Smooth muscle cell (in vitro differentiated cells): ENCODE data around the gene VRK3. TPM values are rescaled to one million over a fixed set of nuclear protein-coding genes. Genes with fewer than 3 reads are reported as not detected.
"Not testable (repeated sequence)": the region's sequence is repeated elsewhere in the genome, so short reads cannot be mapped to it uniquely, and the experiment has no call there.

Experiments used
- DNase-seq: peaks from one replicate; lab custom pipeline; 2025; ENCODE audit not compliant: unreplicated experiment; lab: John Stamatoyannopoulos, UW
- H2AFZ ChIP-seq: fragments of 200-600 bp; sonication (generic); 2 replicates; pipeline ENCODE4 v1.6.0; 2016; ENCODE audit warnings: antibody characterized with exemption, low read depth, mild to moderate bottlenecking
- H3F3A ChIP-seq: fragments of 200-600 bp; sonication (generic); 2 replicates; pipeline ENCODE4 v1.6.0; 2017; ENCODE audit warnings: antibody characterized with exemption, low read depth
- H3K27ac ChIP-seq: fragments of 200-600 bp; sonication (generic); 2 replicates; pipeline ENCODE4 v1.5.1; 2016; ENCODE audit warnings: low read depth, mild to moderate bottlenecking
- H3K27me3 ChIP-seq: fragments of 200-600 bp; sonication (generic); 2 replicates; pipeline ENCODE4 v1.6.1; 2016; ENCODE audit warnings: low read depth, mild to moderate bottlenecking
- H3K36me3 ChIP-seq: fragments of 200-600 bp; sonication (generic); 2 replicates; pipeline ENCODE4 v1.5.1; 2016; ENCODE audit warnings: low read depth
- H3K4me1 ChIP-seq: fragments of 200-600 bp; sonication (generic); 2 replicates; pipeline ENCODE4 v1.5.1; 2016; ENCODE audit warnings: low read depth
- H3K4me2 ChIP-seq: fragments of 200-600 bp; sonication (generic); 2 replicates; pipeline ENCODE4 v1.6.0; 2016; ENCODE audit warnings: mild to moderate bottlenecking
- H3K4me3 ChIP-seq: fragments of 200-600 bp; sonication (generic); 2 replicates; pipeline ENCODE4 v1.5.1; 2016; ENCODE audit warnings: mild to moderate bottlenecking
- H3K79me2 ChIP-seq: fragments of 200-600 bp; sonication (generic); 2 replicates; pipeline ENCODE4 v1.6.0; 2016; ENCODE audit warnings: low read depth, mild to moderate bottlenecking
- H3K9ac ChIP-seq: fragments of 200-600 bp; sonication (generic); 2 replicates; pipeline ENCODE4 v1.6.0; 2016; ENCODE audit warnings: low read depth
- H3K9me3 ChIP-seq: fragments of 200-600 bp; sonication (generic); replicated peaks from 2 replicates; pipeline ENCODE4 v1.5.1; 2016; ENCODE audit warnings: low read depth
- H4K20me1 ChIP-seq: fragments of 200-600 bp; sonication (generic); 2 replicates; pipeline ENCODE4 v1.6.0; 2016; ENCODE audit warnings: low read depth
- WGBS: methylation state at CpG from one replicate; pipeline ENCODE4 v1.1.7; 2016; ENCODE audit warnings: low lambda C conversion rate; 5-methylcytosine and 5-hydroxymethylcytosine counted together
- polyA plus RNA-seq: library from polyadenylated mRNA; unstranded; fragments of >200 nt; fragmentation: Nextera tagmentation; extraction: Ambion mirVana; gene quantifications from 2 replicates; pipeline ENCODE4 v1.2.1, GENCODE V29; 2016
- total RNA-seq: library from RNA; depleted of rRNA; stranded (reverse); fragments of >200 nt; gene quantifications from 2 replicates; pipeline ENCODE4 v1.2.3, GENCODE V29; 2014
- TF ChIP-seq, protein P1 (sequence below): fragments of 200-600 bp; sonication (generic); IDR thresholded peaks from 2 replicates; pipeline ENCODE4 v1.5.1; 2017; ENCODE audit warnings: borderline replicate concordance, mild to moderate bottlenecking, antibody characterized with exemption; ENCODE audit not compliant: insufficient read depth, poor library complexity, severe bottlenecking

Gene VRK3
- total and polyA plus RNA-seq, 2 experiments from 2014 or later: 24.6 to 41.4 TPM

DNA sequence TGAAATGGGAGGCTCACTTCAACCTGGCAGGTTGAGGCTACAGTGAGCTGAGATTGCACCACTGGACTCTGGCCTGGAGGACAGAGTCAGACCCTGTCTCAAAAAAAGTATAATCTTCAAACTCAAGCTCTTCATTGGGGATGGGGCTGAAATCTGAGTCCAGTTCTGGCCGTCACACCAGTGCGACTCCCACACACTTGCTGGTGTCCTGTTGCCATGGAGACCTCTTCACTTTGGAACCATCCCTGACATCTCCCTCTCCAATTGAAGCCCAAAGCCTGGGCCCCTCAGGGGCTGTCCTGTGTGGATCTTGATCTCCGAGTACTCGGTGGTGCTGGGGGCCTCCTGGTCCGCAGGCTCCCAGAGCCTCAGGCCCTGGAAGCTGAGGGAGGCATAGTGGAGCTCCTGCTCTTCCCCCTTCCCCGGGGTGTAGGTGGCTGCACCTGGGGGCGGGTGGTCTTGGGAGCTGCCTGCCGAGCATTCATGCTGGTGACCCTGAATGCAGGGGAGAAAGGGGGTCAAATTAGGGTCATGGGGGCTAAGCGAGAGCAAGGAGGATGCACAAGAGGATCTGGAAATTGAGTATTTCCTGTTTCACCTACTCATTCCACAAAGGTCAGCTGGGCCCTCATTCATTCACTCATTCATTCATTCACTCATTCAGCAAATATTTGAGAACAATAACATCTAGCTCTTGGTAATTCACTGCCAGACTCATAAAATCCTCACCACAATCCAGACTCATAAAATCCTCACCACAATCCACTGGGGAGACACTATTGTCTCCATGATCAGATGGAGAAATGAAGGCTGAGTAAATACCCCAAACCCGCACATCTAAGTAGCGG lies 75.2 kb downstream of the VRK3 start:
- Histone ChIP-seq H3K79me2 (no peaks in the 10 kb centered on the region), H3K4me2 (no peak overlapping the region), H2AFZ (no peak overlapping the region), H4K20me1 (no peaks in the 10 kb centered on the region), H3K4me3 (no peak overlapping the region), H3F3A (no peaks in the 10 kb centered on the region), H3K27me3 (no peaks in the 10 kb centered on the region), H3K4me1 (no peaks in the 10 kb centered on the region), H3K27ac (no peak overlapping the region), H3K9me3 (no peaks in the 10 kb centered on the region), H3K9ac (no peak overlapping the region), H3K36me3 (no peaks in the 10 kb centered on the region)
- 84% methylated on average over 11 of the region's 11 CpGs for WGBS
- DNase-seq: no peak
- TF ChIP-seq, protein P1, sequence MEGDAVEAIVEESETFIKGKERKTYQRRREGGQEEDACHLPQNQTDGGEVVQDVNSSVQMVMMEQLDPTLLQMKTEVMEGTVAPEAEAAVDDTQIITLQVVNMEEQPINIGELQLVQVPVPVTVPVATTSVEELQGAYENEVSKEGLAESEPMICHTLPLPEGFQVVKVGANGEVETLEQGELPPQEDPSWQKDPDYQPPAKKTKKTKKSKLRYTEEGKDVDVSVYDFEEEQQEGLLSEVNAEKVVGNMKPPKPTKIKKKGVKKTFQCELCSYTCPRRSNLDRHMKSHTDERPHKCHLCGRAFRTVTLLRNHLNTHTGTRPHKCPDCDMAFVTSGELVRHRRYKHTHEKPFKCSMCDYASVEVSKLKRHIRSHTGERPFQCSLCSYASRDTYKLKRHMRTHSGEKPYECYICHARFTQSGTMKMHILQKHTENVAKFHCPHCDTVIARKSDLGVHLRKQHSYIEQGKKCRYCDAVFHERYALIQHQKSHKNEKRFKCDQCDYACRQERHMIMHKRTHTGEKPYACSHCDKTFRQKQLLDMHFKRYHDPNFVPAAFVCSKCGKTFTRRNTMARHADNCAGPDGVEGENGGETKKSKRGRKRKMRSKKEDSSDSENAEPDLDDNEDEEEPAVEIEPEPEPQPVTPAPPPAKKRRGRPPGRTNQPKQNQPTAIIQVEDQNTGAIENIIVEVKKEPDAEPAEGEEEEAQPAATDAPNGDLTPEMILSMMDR: no peak

DNA sequence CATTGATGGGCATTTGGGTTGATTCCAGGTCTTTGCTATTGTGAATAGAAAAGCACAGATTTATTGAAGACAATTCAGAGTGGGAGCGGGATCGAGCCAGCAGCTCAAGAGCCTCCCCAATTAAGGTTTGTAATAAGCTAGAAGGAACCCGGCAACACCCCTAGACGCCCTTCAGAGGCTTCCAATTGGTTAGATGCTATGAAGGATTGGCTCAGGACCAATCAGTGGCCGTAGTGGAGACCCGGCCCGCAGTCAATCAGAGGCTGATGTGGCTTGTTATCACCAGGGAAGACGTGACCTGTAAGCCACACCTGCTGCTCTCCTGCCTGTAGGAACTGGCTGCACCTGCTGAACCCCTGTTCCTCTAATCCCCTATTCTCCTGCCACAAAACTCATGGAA lies 78.8 kb downstream of the VRK3 start:
- 89% methylated on average over 8 of the region's 8 CpGs for WGBS
- H3K27me3 ChIP-seq: no peaks in the 10 kb centered on the region
- no peaks in the 10 kb centered on the region for H3K4me1 ChIP-seq

GRCh38 chr19:49944567-49944966 lies 80.6 kb downstream of the VRK3 start:
- H3K9ac ChIP-seq, H3K79me2 ChIP-seq, H3K4me1 ChIP-seq, H3F3A ChIP-seq, H4K20me1 ChIP-seq, H3K27me3 ChIP-seq, H3K9me3 ChIP-seq, H3K36me3 ChIP-seq, H3K27ac ChIP-seq, H2AFZ ChIP-seq, H3K4me3 ChIP-seq, H3K4me2 ChIP-seq, DNase-seq: not testable (repeated sequence)
- WGBS: 90% methylated on average over 5 of the region's 5 CpGs

More for the DNA sequence above, 78.8 kb downstream of the VRK3 start:
- Histone ChIP-seq H3K4me2 (no peak overlapping the region), H3K27ac (no peak overlapping the region), H4K20me1 (no peaks in the 10 kb centered on the region), H3K9me3 (no peaks in the 10 kb centered on the region), H2AFZ (no peak overlapping the region), H3K9ac (no peak overlapping the region), H3K4me3 (no peak overlapping the region), H3K36me3 (no peaks in the 10 kb centered on the region), H3K79me2 (no peaks in the 10 kb centered on the region), H3F3A (no peaks in the 10 kb centered on the region)
- TF ChIP-seq, protein P1: no peak
- DNase-seq: no peak

- Histone ChIP-seq H3K9me3 (no peaks in the 10 kb centered on the region), H2AFZ (no peak overlapping the region), H4K20me1 (no peaks in the 10 kb centered on the region), H3K27me3 (no peaks in the 10 kb centered on the region), H3K4me2 (no peak overlapping the region), H3K36me3 (no peaks in the 10 kb centered on the region), H3K9ac (no peak overlapping the region), H3K79me2 (no peaks in the 10 kb centered on the region), H3K4me3 (no peak overlapping the region), H3F3A (no peaks in the 10 kb centered on the region), H3K4me1 (no peaks in the 10 kb centered on the region), H3K27ac (no peak overlapping the region)
- no peak for DNase-seq
- 94% methylated on average over 5 of the region's 5 CpGs for WGBS
- TF ChIP-seq, protein P1: no peak
Measured at GRCh38 chr19:49940482-49940791, 84.7 kb downstream of the VRK3 start.
